Tongue (tissue), 2 donors: ENCODE results near the gene YEATS2. TPM values are rescaled to one million over a fixed set of nuclear protein-coding genes. Genes with fewer than 3 reads are reported as not detected.
"Not testable (repeated sequence)": the region's sequence is repeated elsewhere in the genome, so short reads cannot be mapped to it uniquely, and the experiment has no call there.

ENCODE experiments used
- DNase-seq: peaks from one replicate; pipeline ENCODE4 v3.0.0-alpha.2; 2015
- total RNA-seq: library from RNA; depleted of rRNA; stranded (reverse); fragments of >200 nt; gene quantifications from one replicate; pipeline ENCODE4 v1.2.3, GENCODE V29; 2014

The YEATS2 gene
- total RNA-seq, 1 donor from 2014 or later: 36.5 TPM

DNA sequence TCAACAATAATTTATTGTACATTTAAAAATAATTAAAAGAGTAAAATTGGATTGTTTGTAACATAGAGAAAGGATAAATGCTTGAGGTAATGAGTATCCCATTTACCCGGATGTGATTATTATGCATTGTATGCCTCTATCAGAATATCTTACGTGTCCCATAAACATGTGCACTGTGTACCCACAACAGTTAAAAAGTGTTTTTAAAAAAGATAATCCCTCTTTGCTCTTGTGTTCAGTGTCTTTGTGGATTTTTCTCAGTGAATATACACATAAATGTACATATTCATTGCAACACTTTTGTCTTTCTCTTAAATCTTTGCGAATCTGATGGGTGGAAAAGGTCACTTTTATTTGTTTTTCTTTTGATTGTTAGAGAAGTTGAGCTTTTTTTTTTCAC, 20.4 kb downstream of the YEATS2 start:
- DNase-seq: no peak

DNA sequence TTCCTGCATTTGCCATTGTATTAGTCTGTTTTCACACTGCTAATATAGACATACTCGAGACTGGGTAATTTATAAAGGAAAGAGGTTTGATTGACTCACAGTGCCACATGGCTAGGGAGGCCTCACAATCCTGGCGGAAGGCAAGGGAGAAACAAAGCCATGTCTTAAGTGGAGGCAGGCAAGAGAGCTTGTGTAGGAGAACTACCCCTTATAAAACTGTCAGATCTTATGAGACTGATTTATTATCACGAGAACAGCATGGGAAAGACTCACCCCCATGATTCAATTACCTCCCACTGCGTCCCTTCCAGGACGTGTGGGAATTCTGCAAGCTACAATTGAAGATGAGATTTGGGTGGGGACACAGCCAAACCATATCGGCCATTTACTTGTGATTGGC, 27.8 kb downstream of the YEATS2 start:
- no peak for DNase-seq

DNA sequence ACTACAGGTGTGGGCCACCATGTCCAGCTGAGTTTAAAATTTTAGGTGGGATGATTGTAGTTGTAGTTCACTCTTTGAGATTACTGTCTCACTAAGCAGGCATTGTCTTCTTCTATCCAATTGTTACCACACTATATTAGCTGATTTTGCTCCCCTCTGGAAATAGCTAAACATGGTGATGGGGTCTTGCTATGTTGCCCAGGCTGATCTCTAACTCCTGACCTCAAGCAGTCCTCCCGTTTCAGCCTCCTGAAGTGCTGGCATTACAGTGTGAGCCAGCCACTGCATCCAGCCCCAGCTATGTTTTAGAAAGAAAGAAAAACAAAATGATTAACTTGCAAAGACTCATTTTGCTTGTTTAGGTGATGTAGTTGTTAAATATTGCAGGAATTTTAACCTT, 30.6 kb downstream of the YEATS2 start:
- no peak for DNase-seq

DNA sequence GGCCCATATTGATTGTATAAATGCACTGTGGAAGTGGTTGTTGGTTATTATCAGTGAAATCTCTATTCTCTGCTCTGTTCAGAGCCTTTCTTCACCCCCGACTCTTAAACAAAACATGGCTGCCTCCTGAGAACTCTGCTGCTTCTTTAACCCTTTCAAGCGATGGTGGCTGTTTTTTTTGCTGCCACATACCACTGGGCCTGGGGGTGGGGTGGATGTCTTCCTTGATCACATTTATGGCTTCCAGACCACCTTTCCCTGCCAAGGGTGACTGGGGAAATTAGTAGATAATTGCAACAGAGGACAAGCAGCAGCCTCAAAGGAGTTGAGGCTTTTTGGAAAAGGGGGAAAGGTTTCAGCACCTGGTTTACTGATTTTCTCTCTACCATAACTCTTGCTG, 32.8 kb downstream of the YEATS2 start:
- DNase-seq: no peak

DNA sequence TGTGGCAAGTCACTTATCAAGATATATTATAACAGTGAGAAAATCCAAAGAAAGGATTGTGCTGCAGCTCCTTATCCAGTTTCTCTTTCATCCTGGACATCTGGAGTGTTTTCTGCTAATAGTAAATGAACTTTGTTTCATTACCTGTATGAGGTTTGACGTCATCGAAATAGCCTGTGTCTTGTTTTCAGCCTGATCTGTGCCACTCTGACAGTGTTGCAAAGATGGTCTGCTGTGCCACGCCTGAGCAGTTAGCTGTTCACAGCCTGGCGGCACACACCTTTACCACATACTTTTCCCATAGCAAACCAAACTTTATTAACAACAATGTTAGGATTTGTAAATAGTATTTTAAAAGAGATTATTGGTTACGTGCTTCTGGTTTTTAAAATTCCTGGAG, 34.0 kb downstream of the YEATS2 start:
- no peak for DNase-seq

DNA sequence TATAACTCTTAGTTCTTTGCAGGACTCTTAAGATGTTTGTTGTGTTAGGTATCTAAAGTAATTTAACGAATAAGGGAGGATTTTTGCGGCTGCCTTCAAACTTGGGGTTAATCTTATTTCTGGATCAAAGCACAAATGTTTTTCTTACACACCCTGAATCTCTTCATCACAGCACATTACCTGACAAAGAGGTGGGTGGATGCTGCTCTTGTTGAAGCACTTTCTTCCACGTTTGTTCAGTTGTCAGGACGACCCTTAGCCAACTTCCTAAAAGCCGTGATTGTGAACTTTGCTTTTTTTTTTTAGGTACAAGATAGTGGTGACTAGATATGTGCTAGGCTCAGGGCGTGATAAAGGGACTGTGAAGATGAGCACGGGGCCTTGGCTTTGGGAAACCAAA, 36.0 kb downstream of the YEATS2 start:
- DNase-seq: no peak

- DNase-seq: no peak
Observed at GRCh38 chr3:183734750-183735494, 37.3 kb downstream of the YEATS2 start.

GRCh38 chr3:183737116-183737515, 39.5 kb downstream of the YEATS2 start:
- no peak for DNase-seq

GRCh38 chr3:183740154-183740553, 42.6 kb downstream of the YEATS2 start:
- DNase-seq: not testable (repeated sequence)

- DNase-seq: no peak
Observed at GRCh38 chr3:183743231-183743630, 45.6 kb downstream of the YEATS2 start.

- no peak for DNase-seq
Observed at GRCh38 chr3:183745300-183746098, 47.9 kb downstream of the YEATS2 start.

DNA sequence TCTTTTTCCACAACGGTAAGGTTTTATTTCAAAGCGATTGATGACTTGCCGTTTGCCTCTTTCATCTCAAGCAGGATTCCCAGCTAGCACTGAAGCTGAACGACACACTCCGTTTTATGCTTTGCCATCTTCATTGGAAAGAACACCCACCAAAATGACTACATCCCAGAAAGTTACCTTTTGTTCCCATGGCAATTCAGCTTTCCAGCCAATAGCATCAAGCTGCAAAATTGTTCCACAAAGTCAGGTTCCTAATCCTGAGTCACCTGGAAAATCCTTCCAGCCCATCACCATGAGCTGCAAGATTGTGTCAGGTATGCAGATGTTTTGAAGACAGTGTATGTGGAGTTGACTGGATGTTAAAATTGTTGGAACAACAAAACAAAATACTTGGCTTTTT, 56.5 kb downstream of the YEATS2 start:
- DNase-seq: no peak

DNA sequence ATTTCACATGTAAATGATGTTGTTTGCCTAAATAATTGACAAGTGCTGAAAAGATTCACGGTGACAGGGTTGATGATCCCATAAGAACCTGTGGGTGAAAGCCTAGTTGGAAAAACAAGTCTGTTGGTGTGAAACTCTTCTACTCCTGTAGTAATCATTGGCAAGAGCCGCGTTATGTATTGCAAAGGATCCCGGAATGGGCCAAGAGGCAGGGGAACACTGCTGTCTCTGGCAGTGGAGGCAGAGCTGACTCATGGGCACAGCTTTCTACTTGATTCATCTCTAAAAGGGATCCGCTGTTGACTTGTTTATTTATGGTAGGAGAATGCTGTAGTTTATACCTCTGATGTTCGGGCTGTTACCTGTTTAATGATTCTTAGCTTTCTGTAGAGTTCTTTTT, 64.7 kb downstream of the YEATS2 start:
- DNase-seq: no peak

DNA sequence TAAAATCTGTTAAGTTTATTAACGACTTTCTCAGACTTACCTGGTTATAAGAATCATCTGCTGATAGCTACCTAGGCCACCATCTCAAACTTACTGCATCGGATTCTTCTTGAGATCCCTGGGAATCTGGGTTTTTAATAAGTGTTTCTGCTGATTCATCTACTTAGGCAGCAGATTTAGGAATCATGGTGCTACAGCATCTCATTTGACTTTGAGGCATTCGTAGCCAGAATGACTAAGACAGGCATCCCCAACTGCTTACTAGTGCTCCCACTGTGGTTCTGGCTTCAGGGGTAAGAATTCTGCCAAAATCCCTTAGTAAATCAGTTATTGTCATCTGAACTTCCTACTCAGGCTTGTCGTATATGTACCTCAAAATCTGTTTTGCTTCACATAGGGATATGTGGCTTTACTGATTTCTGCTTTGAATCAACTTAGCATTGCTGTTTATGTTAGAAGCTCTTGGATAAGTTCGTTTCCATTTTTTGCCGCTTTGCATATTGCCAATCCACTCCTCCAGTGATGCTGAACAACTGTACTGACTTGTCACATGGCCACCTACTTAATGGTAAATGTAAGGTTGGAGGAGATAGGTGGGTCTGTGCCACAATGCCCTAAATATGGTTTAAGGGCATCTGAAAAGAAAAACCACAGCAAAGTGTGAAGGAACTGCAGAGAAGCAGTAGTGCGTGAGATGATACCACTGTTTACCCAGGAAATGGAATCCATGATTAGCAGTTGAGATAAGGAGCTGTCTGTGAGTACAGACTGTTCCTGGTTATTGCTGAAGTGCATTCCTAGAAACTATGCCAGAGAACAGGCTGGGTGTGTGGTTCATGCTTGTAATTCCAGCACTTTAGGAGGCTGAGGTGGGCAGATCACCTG, 67.5 kb downstream of the YEATS2 start:
- no peak for DNase-seq

DNA sequence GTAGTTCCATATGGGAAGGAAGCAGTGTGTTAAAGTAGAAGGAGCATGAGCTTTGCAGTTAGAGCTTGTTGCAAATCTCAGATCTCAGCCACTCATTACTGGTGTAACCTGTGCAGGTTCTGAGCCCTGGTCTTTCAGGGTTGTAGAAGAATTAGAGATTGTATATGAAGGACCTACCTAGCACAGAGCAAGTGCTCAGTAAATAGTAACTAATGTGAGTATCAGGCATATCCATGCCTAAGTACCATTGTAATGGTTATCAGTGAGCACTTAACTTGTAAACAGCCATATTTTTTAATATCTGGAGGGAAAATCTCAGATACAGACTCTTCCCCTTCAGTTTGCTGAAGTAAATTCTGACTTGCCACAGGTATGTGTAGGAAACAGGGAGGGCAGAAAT, 68.5 kb downstream of the YEATS2 start:
- DNase-seq: no peak

DNA sequence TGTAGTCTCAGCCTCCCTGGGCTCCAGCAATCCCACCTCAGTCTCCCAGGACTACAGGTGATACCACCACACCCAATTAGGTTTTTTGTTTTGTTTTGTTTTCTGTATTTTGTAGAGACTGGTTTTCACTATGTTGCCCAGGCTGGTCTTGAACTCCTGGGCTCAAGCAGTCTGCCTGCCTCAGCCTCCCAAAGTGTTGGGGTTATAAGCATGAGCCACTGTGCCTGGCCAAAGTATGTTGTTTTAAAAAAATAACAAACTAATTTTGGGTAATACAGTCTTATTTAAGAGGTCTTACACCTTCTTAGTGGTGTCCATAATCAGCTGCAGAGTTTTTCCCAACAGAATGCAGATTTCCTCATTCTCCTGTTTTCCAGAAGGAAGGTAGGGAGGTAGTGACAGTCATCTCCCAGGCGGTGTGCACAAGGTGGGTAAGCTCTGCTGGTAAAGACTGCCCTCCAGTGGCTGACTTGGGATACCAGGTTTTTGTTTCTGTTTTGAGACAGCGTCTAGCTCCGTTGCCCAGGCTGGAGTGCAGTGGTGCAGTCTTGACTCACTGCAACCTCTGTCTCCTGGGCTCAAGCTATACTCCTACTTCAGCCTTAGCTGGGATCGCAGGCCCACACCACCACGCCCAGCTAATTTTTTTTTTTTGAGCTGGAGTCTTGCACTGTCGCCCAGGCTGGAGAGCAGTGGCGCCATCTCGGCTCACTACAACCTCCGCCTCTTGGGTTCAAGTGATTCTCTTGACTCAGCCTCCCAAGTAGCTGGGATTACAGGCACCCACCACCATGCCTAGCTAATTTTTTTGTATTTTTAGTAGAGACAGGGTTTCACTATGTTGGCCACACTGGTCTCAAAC, 69.4 kb downstream of the YEATS2 start:
- DNase-seq: peak; percentile 84

DNA sequence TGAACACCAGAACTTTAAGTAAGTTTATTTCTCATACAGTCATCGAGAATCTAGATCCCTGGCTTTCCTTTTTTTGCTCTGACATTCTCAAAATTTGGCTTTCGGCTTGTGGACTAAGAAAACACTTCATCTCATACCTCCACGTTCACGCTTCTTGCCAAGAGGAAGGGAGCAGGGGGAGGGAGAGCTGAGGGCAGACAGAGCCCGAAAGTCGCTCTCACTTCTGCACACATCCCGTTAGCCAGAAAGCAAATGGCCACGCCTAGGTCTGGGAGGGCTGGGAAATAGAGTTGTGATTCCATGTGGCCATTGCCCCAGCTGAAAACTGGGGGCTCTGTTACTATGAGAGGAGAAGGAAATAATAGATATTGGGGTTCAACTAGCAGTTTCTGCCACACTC, 70.5 kb downstream of the YEATS2 start:
- no peak for DNase-seq

DNA sequence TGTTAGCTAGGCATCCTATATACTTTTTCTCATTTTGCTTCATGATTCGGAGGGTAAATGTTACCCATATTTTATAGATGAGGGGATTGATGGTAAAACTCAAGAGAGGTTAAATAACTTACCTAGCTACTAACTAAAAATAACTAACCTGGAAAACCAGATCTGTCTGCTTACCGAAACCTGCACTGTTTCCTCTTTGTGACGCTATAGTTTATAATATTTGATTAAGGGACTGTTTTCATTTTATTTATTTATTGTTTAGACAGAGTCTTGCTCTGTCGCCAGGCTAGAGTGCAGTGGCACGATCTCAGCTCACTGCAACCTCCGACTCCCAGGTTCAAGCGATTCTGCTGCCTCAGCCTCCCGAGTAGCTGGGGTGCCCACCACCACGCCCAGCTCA, 71.9 kb downstream of the YEATS2 start:
- DNase-seq: no peak

DNA sequence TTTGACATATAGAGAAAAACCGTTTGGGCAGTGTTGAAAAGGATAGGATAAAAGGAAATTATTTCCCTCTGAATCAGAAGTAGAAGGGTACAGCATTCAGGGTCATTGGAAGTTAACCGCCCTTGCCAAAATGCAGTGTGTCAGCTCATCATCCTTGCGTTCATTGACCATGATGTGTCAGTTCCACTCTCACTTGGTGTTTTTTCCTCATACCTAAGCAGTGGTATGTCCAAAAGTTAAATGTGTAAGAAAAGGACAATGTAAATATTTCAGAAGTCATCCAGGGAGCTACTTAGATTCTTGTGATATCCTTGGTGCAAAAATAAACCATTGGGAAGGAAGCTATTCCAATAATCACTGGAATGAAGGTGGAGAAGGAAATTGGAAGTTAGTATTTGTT, 77.0 kb downstream of the YEATS2 start:
- no peak for DNase-seq

DNA sequence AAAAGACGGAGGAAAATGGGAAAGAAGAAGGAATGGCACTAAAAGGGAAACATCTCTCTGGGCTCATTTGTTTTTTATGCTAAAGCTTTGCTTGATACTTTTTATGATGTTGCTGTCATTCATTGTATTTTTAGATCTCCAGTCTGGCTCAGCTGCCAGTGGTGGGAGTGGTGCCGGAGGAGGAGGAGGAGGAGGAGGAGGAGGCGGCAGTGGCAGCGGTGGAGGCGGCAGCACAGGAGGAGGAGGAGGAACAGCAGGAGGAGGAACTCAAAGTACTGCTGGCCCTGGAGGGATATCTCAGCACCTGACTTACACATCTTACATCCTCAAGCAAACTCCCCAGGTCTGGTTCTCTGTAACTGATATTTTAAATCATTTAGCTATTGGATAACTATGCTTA, 78.2 kb downstream of the YEATS2 start:
- peak; percentile 36 for DNase-seq

DNA sequence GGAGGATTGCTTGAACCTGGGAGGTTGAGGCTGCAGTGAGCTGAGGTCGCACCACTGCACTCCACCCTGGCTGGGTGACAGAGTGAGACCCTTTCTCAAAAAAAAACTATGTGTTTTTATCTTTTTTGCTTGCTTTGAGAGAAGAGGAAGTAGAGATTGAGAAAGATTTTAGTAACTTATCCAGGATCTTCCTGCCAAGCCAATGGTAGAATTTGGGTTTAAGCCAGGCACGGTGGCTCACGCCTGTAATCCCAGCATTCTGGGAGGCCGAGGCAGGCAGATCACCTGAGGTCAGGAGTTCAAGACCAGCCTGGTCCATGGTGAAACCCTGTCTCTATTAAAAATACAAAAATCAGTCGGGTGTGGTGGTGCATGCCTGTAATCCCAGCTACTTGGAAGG, 78.9 kb downstream of the YEATS2 start:
- not testable (repeated sequence) for DNase-seq
